ENCODE measurements around the gene ADAM15.

Gene ADAM15

DNA sequence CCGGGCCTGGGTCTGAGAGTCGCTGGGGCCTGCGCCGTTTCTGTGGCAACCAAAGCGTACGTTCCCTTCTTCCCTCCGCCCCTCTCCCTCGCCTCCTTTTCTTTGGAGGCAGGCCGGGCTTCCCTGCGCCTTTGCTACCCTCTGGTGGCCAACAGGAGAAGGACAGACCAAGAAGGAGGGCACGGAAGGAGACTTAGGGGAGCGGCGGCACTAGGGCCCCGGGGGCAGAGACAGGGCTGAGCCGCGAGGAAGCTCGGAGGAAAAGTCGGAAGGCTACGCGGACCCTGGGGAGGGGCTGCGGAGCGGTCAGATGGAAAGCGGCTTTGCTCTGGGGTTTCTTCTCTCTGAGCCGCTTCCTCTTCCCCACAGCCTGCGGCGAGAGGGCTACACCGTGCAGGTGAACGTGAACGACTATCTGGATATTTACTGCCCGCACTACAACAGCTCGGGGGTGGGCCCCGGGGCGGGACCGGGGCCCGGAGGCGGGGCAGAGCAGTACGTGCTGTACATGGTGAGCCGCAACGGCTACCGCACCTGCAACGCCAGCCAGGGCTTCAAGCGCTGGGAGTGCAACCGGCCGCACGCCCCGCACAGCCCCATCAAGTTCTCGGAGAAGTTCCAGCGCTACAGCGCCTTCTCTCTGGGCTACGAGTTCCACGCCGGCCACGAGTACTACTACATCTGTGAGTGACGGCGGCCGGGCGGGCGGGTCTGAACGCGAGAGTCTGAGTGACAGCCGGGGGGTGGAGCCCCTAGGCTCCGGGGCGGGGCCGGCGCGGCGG, 33.8 kb downstream of the ADAM15 start:
- H3K9me3 Mint-ChIP-seq: no peaks in the 10 kb centered on the region
- TF ChIP-seq, protein P1, sequence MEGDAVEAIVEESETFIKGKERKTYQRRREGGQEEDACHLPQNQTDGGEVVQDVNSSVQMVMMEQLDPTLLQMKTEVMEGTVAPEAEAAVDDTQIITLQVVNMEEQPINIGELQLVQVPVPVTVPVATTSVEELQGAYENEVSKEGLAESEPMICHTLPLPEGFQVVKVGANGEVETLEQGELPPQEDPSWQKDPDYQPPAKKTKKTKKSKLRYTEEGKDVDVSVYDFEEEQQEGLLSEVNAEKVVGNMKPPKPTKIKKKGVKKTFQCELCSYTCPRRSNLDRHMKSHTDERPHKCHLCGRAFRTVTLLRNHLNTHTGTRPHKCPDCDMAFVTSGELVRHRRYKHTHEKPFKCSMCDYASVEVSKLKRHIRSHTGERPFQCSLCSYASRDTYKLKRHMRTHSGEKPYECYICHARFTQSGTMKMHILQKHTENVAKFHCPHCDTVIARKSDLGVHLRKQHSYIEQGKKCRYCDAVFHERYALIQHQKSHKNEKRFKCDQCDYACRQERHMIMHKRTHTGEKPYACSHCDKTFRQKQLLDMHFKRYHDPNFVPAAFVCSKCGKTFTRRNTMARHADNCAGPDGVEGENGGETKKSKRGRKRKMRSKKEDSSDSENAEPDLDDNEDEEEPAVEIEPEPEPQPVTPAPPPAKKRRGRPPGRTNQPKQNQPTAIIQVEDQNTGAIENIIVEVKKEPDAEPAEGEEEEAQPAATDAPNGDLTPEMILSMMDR (IDR thresholded peaks at IDR 0.05; ENCODE audit: unreplicated experiment in 3 of 3): peak; percentile 92 to 97 (median 94)
- peaks cover 40% of the 10 kb centered on the region for H3K27me3 Mint-ChIP-seq (ENCODE audit: low read depth)
- peaks cover 7% of the 10 kb centered on the region for H3K36me3 Mint-ChIP-seq (ENCODE audit: low read depth)
- peak overlapping the region; percentile 50 to 94 (median 86) for H3K27ac Mint-ChIP-seq
- H3K4me1 Mint-ChIP-seq: peaks cover 37% of the 10 kb centered on the region
- H3K4me3 Mint-ChIP-seq: peak overlapping the region; percentile 88 to 95 (median 90)

DNA sequence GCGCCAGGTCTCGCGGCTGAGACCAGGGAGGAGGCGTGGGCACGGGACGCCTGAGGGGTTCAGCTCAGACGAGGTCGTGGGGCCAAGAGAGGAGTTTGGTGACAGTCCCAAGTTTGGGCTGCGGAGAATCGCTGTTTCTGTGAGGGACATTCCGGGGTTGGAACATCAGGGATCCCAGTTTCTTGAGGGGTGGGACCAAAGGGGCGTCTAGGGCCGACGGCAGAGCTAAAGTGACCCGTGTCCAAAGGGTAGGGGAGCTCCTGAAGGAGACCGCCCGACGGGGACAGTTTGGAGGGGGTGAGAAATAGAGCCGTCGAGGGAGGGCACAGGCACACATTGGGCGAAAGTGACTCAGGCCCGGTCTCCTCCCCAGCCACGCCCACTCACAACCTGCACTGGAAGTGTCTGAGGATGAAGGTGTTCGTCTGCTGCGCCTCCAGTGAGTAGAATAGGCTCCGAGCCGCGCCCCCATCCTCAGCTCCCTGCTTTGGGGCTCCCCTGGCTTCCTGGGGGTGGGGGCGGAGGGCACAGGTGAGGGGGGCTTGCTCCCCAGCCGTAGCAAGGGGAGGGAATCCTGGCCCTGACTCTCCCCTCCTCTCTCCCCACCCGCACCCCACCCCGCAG, 34.5 kb downstream of the ADAM15 start:
- Mint-ChIP-seq H3K36me3 (ENCODE audit: low read depth) (peaks cover 7% of the 10 kb centered on the region), H3K9me3 (no peaks in the 10 kb centered on the region), H3K27me3 (ENCODE audit: low read depth) (peaks cover 39% of the 10 kb centered on the region), H3K27ac (peak overlapping the region; percentile 50 to 94 (median 86)), H3K4me3 (peak overlapping the region; percentile 88 to 95 (median 90)), H3K4me1 (peaks cover 37% of the 10 kb centered on the region)
- TF ChIP-seq, protein P1 (IDR thresholded peaks at IDR 0.05; ENCODE audit: unreplicated experiment in 3 of 3): no peak

DNA sequence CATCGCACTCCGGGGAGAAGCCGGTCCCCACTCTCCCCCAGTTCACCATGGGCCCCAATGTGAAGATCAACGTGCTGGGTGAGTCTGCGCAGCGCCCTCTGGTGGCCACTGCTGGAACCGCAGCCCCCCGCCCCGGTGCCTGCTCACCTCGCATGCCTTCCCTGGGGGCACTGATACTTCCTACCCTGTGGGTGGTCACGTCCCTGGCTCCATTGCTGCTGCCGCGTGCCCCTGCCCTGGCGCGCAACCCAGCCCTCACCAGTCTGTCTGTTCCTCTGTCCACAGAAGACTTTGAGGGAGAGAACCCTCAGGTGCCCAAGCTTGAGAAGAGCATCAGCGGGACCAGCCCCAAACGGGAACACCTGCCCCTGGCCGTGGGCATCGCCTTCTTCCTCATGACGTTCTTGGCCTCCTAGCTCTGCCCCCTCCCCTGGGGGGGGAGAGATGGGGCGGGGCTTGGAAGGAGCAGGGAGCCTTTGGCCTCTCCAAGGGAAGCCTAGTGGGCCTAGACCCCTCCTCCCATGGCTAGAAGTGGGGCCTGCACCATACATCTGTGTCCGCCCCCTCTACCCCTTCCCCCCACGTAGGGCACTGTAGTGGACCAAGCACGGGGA, 35.1 kb downstream of the ADAM15 start:
- peaks cover 34% of the 10 kb centered on the region for H3K27me3 Mint-ChIP-seq (ENCODE audit: low read depth)
- peaks cover 7% of the 10 kb centered on the region for H3K36me3 Mint-ChIP-seq (ENCODE audit: low read depth)
- H3K27ac Mint-ChIP-seq: no peak overlapping the region
- TF ChIP-seq, protein P1 (IDR thresholded peaks at IDR 0.05; ENCODE audit: unreplicated experiment in 3 of 3): peak; percentile 96 to 99 (median 98)
- peaks cover 37% of the 10 kb centered on the region for H3K4me1 Mint-ChIP-seq
- H3K9me3 Mint-ChIP-seq: no peaks in the 10 kb centered on the region
- H3K4me3 Mint-ChIP-seq: peak overlapping the region; percentile 56 to 66 (median 63)

DNA sequence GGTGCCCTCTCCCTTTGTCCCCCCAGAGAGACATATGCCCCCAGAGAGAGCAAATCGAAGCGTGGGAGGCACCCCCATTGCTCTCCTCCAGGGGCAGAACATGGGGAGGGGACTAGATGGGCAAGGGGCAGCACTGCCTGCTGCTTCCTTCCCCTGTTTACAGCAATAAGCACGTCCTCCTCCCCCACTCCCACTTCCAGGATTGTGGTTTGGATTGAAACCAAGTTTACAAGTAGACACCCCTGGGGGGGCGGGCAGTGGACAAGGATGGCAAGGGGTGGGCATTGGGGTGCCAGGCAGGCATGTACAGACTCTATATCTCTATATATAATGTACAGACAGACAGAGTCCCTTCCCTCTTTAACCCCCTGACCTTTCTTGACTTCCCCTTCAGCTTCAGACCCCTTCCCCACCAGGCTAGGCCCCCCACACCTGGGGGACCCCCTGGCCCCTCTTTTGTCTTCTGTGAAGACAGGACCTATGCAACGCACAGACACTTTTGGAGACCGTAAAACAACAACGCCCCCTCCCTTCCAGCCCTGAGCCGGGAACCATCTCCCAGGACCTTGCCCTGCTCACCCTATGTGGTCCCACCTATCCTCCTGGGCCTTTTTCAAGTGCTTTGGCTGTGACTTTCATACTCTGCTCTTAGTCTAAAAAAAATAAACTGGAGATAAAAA, 35.9 kb downstream of the ADAM15 start:
- peaks cover 31% of the 10 kb centered on the region for H3K27me3 Mint-ChIP-seq (ENCODE audit: low read depth)
- TF ChIP-seq, protein P1 (IDR thresholded peaks at IDR 0.05; ENCODE audit: unreplicated experiment in 3 of 3): no peak
- H3K36me3 Mint-ChIP-seq (ENCODE audit: low read depth): peaks cover 7% of the 10 kb centered on the region
- peak overlapping the region; percentile 66 to 74 (median 69) for H3K4me3 Mint-ChIP-seq
- H3K9me3 Mint-ChIP-seq: no peaks in the 10 kb centered on the region
- H3K4me1 Mint-ChIP-seq: peaks cover 34% of the 10 kb centered on the region
- no peak overlapping the region for H3K27ac Mint-ChIP-seq

DNA sequence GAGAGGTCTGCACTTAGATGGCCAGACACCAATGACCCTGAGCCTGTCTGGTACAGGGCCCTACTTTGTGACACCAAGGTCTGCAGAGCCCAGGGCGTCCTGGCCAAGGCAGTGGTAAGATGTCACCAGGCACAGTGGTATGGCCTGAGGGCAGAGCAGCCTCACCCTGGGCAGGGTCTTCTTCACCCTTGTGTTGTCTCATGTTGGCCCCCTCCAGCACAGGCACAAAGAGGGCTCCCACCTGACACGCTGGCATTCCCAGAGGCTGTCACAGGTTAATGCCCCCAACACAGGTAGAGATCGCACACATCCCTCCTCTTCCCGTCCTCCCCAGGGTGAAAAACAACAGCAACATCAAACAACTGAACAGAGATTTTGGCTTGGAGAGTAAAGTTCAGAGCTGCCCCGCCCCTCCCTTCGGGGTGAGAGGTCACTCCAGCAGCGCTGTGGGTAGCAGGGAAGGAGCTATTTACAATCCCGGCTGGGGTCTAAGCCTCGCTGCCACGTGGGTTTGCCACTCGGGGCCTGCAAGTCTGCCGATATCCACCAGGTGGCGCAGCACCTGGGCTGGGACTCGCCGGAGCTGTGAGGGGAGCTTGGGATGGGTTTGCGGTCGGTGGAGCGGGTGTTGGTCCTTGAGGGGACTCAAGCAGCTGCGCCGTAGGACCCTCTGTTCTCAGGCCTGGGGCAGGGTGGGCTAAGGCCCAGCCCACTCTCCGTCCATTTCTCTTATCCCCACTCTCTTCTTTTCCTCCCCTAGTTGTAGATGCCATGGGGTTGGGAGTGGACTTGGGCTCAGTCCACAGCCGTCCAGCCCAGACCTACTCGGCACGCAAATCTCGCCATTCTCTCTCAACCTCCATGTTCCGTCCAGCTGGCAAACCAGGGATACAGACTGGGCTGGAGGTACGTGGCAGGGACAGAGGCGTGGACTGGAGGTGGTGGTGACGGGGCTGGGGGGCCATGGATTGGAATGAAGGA, 40.2 kb downstream of the ADAM15 start:
- Mint-ChIP-seq H3K27ac (peak overlapping the region in 1 of 3 experiments; percentile 70), H3K4me1 (peaks cover 46% of the 10 kb centered on the region), H3K36me3 (ENCODE audit: low read depth) (peaks cover 7% of the 10 kb centered on the region), H3K4me3 (peak overlapping the region in 1 of 3 experiments; percentile 26), H3K9me3 (no peaks in the 10 kb centered on the region), H3K27me3 (ENCODE audit: low read depth) (peaks cover 13% of the 10 kb centered on the region)
- TF ChIP-seq, protein P1 (IDR thresholded peaks at IDR 0.05; ENCODE audit: unreplicated experiment in 3 of 3): peak; percentile 95 to 98 (median 96)

Data from nephron (organoid).